Testis (tissue), 2 donors: ENCODE data around the gene MCTP1.

Experiments used
- POLR2A ChIP-seq: fragments of 450-650 bp; IDR thresholded peaks from one replicate; pipeline ENCODE4 v1.6.1; 2017; ENCODE audit warnings: antibody characterized with exemption, mild to moderate bottlenecking, moderate library complexity
- TF ChIP-seq, protein P1 (sequence below), 3 experiments: fragments of 450-650 bp in 2 of 3; fragments of 200-600 bp in 1 of 3; sonication (generic) in 1 of 3; IDR thresholded peaks; one replicate each; pipeline ENCODE4 v1.5.1; 2016 to 2019; ENCODE audit warnings: antibody characterized with exemption in 3 of 3, mild to moderate bottlenecking in 2 of 3, moderate library complexity in 1 of 3

DNA sequence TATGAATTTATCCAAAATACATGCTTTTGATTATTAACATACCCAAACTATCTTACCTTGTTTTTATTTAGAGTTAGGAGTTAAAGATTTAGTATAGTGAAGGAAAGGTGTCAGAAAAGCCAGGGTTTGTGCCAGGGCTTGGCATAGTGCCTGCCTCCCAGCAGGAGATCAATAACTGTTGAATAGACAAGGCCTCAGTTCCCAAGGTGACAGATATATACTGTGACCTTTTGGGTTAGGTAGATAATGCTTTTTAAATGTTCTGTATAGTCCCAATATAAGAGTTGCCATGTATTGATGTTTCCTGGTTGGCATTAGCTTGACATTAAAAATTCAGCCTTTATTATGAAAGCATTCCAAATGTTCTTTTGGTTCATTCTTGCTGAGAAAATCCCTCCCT lies 121.8 kb downstream of the MCTP1 start:
- TF ChIP-seq, protein P1, sequence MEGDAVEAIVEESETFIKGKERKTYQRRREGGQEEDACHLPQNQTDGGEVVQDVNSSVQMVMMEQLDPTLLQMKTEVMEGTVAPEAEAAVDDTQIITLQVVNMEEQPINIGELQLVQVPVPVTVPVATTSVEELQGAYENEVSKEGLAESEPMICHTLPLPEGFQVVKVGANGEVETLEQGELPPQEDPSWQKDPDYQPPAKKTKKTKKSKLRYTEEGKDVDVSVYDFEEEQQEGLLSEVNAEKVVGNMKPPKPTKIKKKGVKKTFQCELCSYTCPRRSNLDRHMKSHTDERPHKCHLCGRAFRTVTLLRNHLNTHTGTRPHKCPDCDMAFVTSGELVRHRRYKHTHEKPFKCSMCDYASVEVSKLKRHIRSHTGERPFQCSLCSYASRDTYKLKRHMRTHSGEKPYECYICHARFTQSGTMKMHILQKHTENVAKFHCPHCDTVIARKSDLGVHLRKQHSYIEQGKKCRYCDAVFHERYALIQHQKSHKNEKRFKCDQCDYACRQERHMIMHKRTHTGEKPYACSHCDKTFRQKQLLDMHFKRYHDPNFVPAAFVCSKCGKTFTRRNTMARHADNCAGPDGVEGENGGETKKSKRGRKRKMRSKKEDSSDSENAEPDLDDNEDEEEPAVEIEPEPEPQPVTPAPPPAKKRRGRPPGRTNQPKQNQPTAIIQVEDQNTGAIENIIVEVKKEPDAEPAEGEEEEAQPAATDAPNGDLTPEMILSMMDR (IDR thresholded peaks at IDR 0.05) = no peak
- no peak for TF ChIP-seq POLR2A
